ENCODE measurements around the gene RAD50.

The RAD50 gene

DNA sequence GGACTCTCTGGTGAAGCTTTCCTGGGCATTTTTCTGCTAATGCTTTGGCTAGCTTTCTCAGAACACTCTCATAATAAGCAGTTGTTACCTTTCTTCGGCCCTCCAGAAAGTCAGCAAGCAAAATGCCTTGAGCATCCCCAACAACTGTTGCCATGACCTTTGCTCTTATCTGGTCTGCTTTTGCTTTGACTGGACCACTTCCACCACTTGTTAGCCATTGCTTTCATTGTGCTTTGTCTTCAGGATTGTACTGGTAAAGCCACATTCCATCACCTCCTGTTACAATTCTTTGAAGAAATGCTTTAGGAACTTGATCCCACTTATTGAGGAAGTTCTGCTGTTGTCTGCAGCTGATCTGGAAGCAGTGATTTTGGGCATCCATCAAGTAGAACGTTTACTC is 35.7 kb downstream of the RAD50 start:
- no peak for DNase-seq (ENCODE audit: low read depth)
- no peak for TF ChIP-seq MYC (IDR thresholded peaks at IDR 0.05; ENCODE audit: low read depth, low read length)
- TF ChIP-seq, protein P1, sequence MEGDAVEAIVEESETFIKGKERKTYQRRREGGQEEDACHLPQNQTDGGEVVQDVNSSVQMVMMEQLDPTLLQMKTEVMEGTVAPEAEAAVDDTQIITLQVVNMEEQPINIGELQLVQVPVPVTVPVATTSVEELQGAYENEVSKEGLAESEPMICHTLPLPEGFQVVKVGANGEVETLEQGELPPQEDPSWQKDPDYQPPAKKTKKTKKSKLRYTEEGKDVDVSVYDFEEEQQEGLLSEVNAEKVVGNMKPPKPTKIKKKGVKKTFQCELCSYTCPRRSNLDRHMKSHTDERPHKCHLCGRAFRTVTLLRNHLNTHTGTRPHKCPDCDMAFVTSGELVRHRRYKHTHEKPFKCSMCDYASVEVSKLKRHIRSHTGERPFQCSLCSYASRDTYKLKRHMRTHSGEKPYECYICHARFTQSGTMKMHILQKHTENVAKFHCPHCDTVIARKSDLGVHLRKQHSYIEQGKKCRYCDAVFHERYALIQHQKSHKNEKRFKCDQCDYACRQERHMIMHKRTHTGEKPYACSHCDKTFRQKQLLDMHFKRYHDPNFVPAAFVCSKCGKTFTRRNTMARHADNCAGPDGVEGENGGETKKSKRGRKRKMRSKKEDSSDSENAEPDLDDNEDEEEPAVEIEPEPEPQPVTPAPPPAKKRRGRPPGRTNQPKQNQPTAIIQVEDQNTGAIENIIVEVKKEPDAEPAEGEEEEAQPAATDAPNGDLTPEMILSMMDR (IDR thresholded peaks at IDR 0.05; ENCODE audit: low read depth, low read length), result no peak
- no peak for TF ChIP-seq POLR2A (IDR thresholded peaks at IDR 0.05; ENCODE audit: extremely low read depth, insufficient read length)
- no peak for TF ChIP-seq MAX (IDR thresholded peaks at IDR 0.05; ENCODE audit: low read depth, low read length)
- H3K4me3 ChIP-seq (ENCODE audit: low read depth, low read length), result no peak overlapping the region

- DNase-seq (ENCODE audit: low read depth), result no peak
- TF ChIP-seq POLR2A (IDR thresholded peaks at IDR 0.05; ENCODE audit: extremely low read depth, insufficient read length) (no peak), MAX (IDR thresholded peaks at IDR 0.05; ENCODE audit: low read depth, low read length) (no peak), MYC (IDR thresholded peaks at IDR 0.05; ENCODE audit: low read depth, low read length) (no peak)
- TF ChIP-seq, protein P1 (IDR thresholded peaks at IDR 0.05; ENCODE audit: low read depth, low read length), result no peak
- no peak overlapping the region for H3K4me3 ChIP-seq (ENCODE audit: low read depth, low read length)
Measured at GRCh38 chr5:132594170-132594569, 37.4 kb downstream of the RAD50 start.

GRCh38 chr5:132595624-132596023 is 38.8 kb downstream of the RAD50 start:
- DNase-seq (ENCODE audit: low read depth), result no peak
- no peak overlapping the region for H3K4me3 ChIP-seq (ENCODE audit: low read depth, low read length)
- TF ChIP-seq MAX (IDR thresholded peaks at IDR 0.05; ENCODE audit: low read depth, low read length) (no peak), POLR2A (IDR thresholded peaks at IDR 0.05; ENCODE audit: extremely low read depth, insufficient read length) (no peak), MYC (IDR thresholded peaks at IDR 0.05; ENCODE audit: low read depth, low read length) (no peak)
- TF ChIP-seq, protein P1 (IDR thresholded peaks at IDR 0.05; ENCODE audit: low read depth, low read length), result no peak

DNA sequence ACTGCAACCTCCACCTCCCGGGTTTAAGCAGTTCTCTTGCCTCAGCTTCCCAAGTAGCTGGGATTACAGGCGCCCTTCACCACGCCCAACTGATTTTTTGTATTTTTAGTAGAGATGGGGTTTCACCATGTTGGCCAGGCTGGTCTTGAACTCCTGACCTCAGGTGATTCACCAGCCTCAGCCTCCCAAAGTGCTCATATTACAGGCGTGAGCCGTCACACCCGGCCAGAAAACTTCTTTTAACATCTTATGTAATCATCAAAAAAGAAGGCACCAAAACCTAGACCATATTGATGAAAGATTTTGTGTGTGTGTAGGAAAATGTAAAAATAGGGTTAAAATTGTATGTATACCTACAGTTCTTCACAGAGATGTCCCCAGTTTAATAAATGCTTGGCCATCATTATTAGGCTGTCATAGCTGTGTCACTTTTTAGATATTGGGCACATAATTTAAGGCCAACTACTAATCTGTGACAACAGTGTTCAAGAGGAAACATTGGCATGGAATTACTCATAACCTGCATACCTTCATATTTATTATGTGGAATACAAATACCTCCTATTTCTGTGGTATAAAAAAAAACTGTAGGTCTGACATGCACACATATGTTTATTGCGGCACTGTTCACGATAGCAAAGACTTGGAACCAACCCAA is 44.4 kb downstream of the RAD50 start:
- TF ChIP-seq MYC (IDR thresholded peaks at IDR 0.05; ENCODE audit: low read depth, low read length) (no peak), POLR2A (IDR thresholded peaks at IDR 0.05; ENCODE audit: extremely low read depth, insufficient read length) (no peak)
- TF ChIP-seq, protein P1 (IDR thresholded peaks at IDR 0.05; ENCODE audit: low read depth, low read length), result no peak
- DNase-seq (ENCODE audit: low read depth), result no peak
- no peak overlapping the region for H3K4me3 ChIP-seq (ENCODE audit: low read depth, low read length)

DNA sequence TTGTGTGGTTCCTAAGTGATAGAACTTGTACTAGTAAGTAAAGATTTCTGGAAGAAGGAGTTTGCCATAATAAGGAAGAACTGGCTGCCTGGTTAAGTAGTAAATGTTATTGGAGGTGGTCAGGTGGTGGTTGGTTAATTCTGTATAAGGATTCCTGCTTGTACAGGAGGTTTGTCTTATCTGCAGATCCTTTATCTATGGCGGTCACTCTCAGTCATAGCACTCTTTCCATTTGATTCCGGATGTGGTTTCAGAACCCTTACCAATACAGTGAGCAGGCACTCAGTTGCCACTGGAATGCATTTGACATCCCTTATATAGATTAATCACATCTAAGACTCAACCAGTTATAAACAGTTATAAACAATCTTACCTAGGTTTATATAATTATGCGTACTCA is 50.3 kb downstream of the RAD50 start:
- H3K4me3 ChIP-seq (ENCODE audit: low read depth, low read length), result no peak overlapping the region
- TF ChIP-seq MYC (IDR thresholded peaks at IDR 0.05; ENCODE audit: low read depth, low read length), result no peak
- DNase-seq (ENCODE audit: low read depth), result no peak

DNA sequence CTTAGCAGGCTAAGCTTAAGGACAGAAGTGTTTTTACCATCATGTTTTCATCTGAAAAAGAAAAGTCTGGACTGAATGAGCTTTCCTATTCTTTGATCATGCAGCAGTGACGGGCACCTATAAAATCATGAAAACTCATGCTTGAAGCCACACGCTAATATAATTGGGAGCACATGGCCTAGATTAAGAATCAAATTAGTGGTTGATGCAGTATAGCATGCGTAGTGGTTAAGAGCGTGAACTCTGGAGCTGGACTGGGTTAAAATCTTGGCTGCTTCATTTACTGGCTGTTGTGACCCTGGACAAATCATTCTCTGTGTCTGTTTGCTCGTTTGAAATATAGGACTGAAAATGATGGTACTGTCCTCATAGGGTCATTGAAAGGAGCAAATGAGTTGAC is 51.3 kb downstream of the RAD50 start:
- TF ChIP-seq MYC (IDR thresholded peaks at IDR 0.05; ENCODE audit: low read depth, low read length) (no peak), POLR2A (IDR thresholded peaks at IDR 0.05; ENCODE audit: extremely low read depth, insufficient read length) (no peak), MAX (IDR thresholded peaks at IDR 0.05; ENCODE audit: low read depth, low read length) (no peak)
- TF ChIP-seq, protein P1 (IDR thresholded peaks at IDR 0.05; ENCODE audit: low read depth, low read length), result no peak
- DNase-seq (ENCODE audit: low read depth), result no peak
- no peak overlapping the region for H3K4me3 ChIP-seq (ENCODE audit: low read depth, low read length)

Data from NB4 (cell line).